Endothelial cell (in vitro differentiated cells): Measurements from ENCODE around the gene SH3RF3. TPM values are rescaled to one million over a fixed set of nuclear protein-coding genes. Genes with fewer than 3 reads are reported as not detected.

ENCODE experiments used
- DNase-seq: peaks from one replicate; pipeline ENCODE4 v3.0.0; 2021; ENCODE audit warnings: low spot score
- H3K27ac Mint-ChIP-seq: one replicate; pipeline ENCODE4 v1.8.0; 2021; ENCODE audit warnings: mixed read lengths, inconsistent platforms; ENCODE audit not compliant: unreplicated experiment
- H3K27me3 Mint-ChIP-seq: one replicate; pipeline ENCODE4 v1.8.0; 2021; ENCODE audit warnings: mild to moderate bottlenecking, moderate library complexity, mixed read lengths, inconsistent platforms; ENCODE audit not compliant: unreplicated experiment
- H3K36me3 Mint-ChIP-seq: one replicate; pipeline ENCODE4 v1.8.0; 2021; ENCODE audit warnings: mild to moderate bottlenecking, low read depth, mixed read lengths, inconsistent platforms; ENCODE audit not compliant: unreplicated experiment
- H3K4me1 Mint-ChIP-seq: one replicate; pipeline ENCODE4 v1.8.0; 2021; ENCODE audit warnings: mild to moderate bottlenecking, mixed read lengths, inconsistent platforms; ENCODE audit not compliant: unreplicated experiment
- H3K4me3 Mint-ChIP-seq: one replicate; pipeline ENCODE4 v1.8.0; 2021; ENCODE audit warnings: mild to moderate bottlenecking, mixed read lengths, inconsistent platforms; ENCODE audit not compliant: unreplicated experiment
- H3K9me3 Mint-ChIP-seq: one replicate; pipeline ENCODE4 v1.8.0; 2021; ENCODE audit warnings: mixed read lengths, inconsistent platforms; ENCODE audit not compliant: unreplicated experiment
- CTCF ChIP-seq: fragments of 200-600 bp; sonication (generic); IDR thresholded peaks from one replicate; pipeline ENCODE4 v1.5.0; 2021; ENCODE audit warnings: antibody characterized with exemption; ENCODE audit not compliant: unreplicated experiment
- total RNA-seq: library from RNA; stranded (reverse); fragmentation: NEBNext Ultra II Directional; extraction: Animal tissue kit (Norgen Biotek cat#: 25700); gene quantifications from one replicate; pipeline ENCODE4 v1.2.1, GENCODE V29; 2021; ENCODE audit not compliant: unreplicated experiment

SH3RF3 gene
- total RNA-seq, 1 donor from 2014 or later, result 12.8 TPM

- no peak for TF ChIP-seq CTCF
- H3K4me1 Mint-ChIP-seq, result peaks cover 6% of the 10 kb centered on the region
- no peak for DNase-seq
- H3K9me3 Mint-ChIP-seq, result no peaks in the 10 kb centered on the region
- no peak overlapping the region for H3K4me3 Mint-ChIP-seq
- H3K36me3 Mint-ChIP-seq, result peaks cover 8% of the 10 kb centered on the region
- H3K27ac Mint-ChIP-seq, result no peak overlapping the region
- peaks cover 8% of the 10 kb centered on the region for H3K27me3 Mint-ChIP-seq
Measured at GRCh38 chr2:109507217-109507616, 378.2 kb downstream of the SH3RF3 start.

DNA sequence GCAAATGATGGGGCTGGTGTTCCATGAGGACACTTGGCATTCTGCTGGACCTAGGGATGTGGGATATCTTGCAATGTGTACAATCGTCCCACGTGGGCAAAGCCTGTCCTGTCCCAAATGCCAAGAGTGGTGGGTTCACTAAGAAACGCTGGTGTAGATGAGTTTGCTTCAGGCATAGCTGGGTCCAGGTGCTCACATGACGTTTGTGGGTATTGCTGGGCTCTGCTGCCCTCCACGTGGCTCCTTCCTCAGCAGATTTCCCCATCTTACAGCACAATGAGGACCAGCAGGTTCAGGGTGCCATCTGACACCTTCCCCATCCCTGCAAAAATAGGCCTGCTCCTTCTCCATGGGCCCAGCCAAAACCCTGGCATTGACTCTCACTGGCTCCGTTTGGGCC, 378.8 kb downstream of the SH3RF3 start:
- Mint-ChIP-seq H3K4me1 (peaks cover 6% of the 10 kb centered on the region), H3K27ac (no peak overlapping the region), H3K9me3 (no peaks in the 10 kb centered on the region), H3K27me3 (peaks cover 7% of the 10 kb centered on the region), H3K4me3 (no peak overlapping the region), H3K36me3 (peaks cover 8% of the 10 kb centered on the region)
- TF ChIP-seq CTCF, result no peak
- DNase-seq, result no peak

DNA sequence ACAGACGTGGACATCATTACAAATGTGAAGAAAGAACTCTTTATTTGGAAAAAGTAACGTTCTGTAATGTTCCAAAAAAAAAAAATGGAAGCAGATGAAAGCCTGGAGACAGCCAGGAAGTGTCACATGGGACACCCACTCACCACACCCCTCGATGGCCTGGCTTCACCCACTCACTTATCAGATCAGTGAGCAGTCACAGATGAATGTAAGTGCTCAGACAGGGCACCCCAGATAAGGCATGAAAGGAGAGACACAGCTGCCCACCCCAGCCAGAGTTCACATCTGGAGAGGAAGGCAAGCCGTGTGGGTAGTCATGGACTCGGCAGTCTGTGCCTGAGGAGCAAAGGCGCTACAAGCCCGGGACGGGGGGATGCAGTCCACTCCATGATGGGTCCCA, 379.6 kb downstream of the SH3RF3 start:
- Mint-ChIP-seq H3K27ac (no peak overlapping the region), H3K27me3 (peaks cover 7% of the 10 kb centered on the region), H3K4me1 (peaks cover 6% of the 10 kb centered on the region), H3K36me3 (peaks cover 8% of the 10 kb centered on the region), H3K4me3 (no peak overlapping the region), H3K9me3 (no peaks in the 10 kb centered on the region)
- no peak for DNase-seq
- no peak for TF ChIP-seq CTCF

- DNase-seq, result peak; percentile 77
- Mint-ChIP-seq H3K36me3 (peaks cover 5% of the 10 kb centered on the region), H3K4me1 (peaks cover 6% of the 10 kb centered on the region), H3K27me3 (peaks cover 9% of the 10 kb centered on the region), H3K9me3 (no peaks in the 10 kb centered on the region), H3K4me3 (no peak overlapping the region), H3K27ac (no peak overlapping the region)
- peak; percentile 80 for TF ChIP-seq CTCF
Measured at GRCh38 chr2:109510136-109511028, 381.4 kb downstream of the SH3RF3 start.

GRCh38 chr2:109511168-109511567, 382.2 kb downstream of the SH3RF3 start:
- TF ChIP-seq CTCF, result no peak
- Mint-ChIP-seq H3K4me3 (no peak overlapping the region), H3K9me3 (no peaks in the 10 kb centered on the region), H3K27ac (no peak overlapping the region), H3K27me3 (peaks cover 9% of the 10 kb centered on the region), H3K4me1 (peaks cover 6% of the 10 kb centered on the region), H3K36me3 (peaks cover 5% of the 10 kb centered on the region)
- no peak for DNase-seq
